HG03342 (cell line): ENCODE measurements around the gene GALNT10.

ENCODE experiments used
- ATAC-seq: cut with Tn5 transposase; IDR thresholded peaks from one replicate; pipeline ENCODE4 v1.9.1; 2021; ENCODE audit warnings: mild to moderate bottlenecking, moderate library complexity; ENCODE audit not compliant: unreplicated experiment

The GALNT10 gene

DNA sequence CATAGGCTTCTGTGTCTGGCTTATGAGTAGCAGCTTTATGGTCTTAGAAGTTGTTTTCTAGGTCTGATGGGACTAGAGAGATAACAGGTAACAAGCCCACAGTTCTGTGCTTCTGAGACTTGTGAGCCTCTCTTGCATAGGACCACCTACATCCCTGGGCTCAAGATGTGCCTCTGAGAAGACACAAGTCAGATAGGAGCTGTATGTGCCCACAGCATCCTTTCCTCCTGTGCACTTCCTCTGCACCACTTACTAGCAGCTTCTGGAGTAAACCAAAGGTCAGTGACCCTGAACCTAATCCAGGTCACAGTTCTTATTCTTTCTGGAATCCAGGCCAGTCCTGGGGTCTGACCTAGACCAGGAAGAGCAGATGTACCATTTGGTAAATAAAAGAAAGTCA, 40.0 kb downstream of the GALNT10 start:
- no peak for ATAC-seq

DNA sequence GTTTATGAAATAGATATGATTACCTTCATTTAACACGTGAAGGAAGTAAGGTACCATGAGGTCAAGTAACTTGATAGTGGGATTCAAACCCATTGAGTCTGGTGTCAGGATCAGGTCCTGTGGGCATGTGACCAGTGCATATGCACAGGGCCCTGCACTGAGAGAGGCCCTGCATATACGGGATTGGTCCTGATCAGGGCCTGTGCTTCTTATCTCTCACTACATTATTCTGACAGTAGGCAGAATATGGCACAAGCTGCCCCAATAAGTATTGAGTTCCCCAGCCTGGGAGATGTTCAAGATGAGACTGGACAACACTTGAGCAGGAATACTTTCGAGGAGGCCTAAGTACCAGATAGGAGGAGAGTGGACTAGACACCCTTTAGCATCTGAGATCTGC, 44.0 kb downstream of the GALNT10 start:
- no peak for ATAC-seq

DNA sequence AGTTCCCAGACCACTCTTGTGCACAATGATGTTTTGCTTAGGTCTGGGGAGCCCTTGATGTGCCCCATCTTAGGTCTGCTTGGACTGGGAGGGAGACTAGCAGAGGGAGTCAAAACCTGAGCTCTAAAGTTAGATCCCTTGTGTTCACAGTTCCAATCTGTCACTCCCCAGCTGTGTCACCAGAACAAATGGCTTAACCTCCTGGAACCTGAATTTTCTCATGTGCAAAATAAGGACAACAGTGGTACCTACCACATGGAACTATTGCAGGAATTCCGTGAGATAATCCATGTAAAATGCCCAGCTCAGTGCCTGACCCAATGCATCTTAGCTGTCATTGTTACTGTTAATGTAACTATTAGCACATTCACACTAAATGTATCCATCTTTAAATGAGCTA, 45.5 kb downstream of the GALNT10 start:
- ATAC-seq: no peak

DNA sequence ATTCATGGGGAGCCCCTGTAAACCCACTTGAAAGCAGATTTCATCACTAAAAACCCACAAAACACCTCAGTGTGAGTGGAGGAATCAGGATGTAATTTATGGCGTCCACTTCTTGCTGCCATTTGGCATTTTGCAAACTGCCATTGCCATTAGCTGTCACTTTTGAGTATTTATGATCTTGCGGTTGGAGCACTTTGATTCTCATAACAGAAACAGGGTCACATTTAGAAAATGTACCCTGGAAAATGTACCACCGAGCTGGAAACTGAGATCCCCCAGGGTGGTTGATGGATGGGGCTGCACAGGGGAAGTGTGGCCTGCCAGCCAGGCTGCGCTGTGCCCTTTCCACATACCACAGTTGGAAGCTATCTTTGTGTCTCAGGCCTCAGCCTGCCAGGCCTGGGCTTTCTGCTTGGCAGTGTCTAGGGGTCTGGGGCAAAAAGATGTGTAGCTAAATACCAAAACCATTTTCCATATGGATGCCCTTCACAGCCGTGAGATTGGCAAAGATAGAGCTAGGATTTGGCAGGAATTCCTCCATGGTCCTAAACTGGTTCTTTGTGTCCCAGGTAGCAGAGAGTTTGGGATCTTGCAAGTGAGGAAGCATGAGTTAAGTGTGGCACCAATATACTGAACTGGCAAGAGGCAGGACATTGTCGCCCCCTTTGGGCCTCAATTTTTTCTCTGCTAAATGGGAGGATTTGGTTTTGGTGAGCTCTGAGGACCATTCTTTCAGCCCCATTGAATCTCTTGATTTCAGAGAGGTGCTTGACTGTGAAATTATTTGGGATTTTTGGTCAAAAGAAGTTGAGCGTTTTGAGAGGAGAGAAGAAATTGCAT, 46.2 kb downstream of the GALNT10 start:
- ATAC-seq: no peak

DNA sequence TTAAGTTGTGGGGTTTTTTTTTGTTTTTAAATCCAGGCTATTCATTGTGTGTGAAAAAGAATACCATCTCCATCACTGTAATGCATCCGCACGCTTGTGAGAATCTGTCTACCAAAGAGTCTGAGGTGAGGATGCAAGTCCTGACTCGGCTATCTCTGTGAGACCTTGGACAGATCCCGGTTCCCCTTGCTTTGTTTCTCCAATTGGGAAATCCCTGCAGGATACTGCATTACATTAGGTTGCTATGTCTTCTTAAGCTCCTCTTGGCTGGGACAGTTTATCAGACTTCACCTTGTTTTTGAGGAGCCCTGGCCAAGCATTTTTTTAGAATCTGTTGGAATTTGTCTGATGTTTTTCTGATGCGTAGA, 46.8 kb downstream of the GALNT10 start:
- ATAC-seq: no peak

- ATAC-seq: no peak
Observed at GRCh38 chr5:154237946-154238345, 47.4 kb downstream of the GALNT10 start.

DNA sequence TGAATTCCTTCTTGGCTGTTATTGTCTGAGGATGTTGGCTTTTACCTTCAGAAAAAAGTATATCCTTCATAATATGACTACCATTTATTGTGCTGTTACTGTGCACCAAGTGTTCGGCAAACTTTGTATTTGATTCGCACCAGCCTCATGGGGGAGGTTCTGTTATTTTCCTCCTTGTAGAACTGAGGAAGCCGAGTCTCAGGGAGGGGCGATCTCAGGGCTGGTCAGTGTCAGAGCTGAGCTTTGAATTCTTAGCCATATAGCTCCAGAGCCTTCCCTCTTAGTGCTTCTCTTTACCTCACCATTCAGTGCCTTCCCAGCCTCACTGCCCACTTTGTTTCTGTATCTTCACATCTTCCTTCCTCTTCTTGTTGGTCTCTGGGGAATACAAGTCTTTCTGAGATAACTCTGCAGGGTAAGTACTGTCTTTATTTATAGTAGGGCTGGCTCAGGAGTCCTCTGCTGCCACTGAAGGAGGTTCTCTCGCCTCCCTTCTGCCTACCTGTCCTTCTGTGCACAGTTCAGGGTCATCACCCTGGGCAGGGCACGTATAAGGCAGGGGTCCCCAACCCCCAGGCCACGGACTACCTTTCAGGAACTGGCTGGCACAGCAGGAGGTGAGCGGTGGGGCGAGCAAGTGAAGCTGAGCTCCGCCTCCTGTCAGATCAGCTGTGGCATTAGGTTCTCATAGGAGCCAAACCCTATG, 48.4 kb downstream of the GALNT10 start:
- peak; percentile 72 for ATAC-seq

GRCh38 chr5:154240595-154240994, 50.1 kb downstream of the GALNT10 start:
- no peak for ATAC-seq

GRCh38 chr5:154241021-154241420, 50.5 kb downstream of the GALNT10 start:
- no peak for ATAC-seq

GRCh38 chr5:154242442-154242841, 51.9 kb downstream of the GALNT10 start:
- ATAC-seq: no peak

- ATAC-seq: peak; percentile 56
Observed at GRCh38 chr5:154242964-154243376, 52.4 kb downstream of the GALNT10 start.

- no peak for ATAC-seq
Observed at GRCh38 chr5:154243736-154244135, 53.2 kb downstream of the GALNT10 start.

GRCh38 chr5:154244476-154244875, 53.9 kb downstream of the GALNT10 start:
- no peak for ATAC-seq

GRCh38 chr5:154248691-154249090, 58.2 kb downstream of the GALNT10 start:
- ATAC-seq: no peak

DNA sequence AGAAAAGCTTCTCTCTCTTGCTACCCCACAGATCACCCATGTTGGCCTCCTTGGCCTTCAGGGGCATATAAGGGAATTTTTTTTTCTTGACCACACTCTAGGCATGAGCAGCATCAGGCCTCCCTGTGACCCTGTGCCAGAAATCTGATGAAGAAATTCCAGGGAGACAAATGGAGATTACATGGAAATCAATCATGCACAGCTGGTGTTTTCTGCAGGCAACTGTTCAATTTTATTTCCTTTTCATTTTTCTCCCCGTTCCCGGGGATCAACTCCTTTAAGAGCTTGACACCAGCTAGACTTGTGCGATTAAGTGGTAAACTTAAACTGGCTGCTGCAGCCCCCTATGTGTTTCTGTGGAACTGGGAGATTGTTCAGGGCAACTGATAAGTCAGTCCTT, 59.3 kb downstream of the GALNT10 start:
- ATAC-seq: no peak

DNA sequence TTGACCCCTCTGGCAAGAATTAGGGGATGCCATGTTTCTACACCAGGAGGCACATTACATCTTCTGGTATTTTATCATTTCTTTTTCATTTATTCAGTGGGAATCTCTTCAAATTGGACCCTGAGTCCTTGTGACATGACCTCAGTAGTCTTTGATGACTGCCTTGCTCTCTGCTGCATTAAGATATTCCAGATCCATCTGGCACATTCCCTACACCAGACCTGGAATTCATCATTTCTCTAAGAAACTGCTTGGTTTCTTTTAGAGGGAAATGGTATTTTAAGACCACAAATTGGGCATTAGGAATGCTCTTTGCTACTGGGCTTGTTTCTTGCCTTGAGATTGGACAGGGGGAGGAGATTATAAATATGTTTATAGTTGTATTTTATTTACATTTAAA, 61.0 kb downstream of the GALNT10 start:
- ATAC-seq: no peak

GRCh38 chr5:154253807-154254206, 63.3 kb downstream of the GALNT10 start:
- ATAC-seq: no peak

GRCh38 chr5:154254896-154255295, 64.4 kb downstream of the GALNT10 start:
- no peak for ATAC-seq

GRCh38 chr5:154257046-154257445, 66.5 kb downstream of the GALNT10 start:
- ATAC-seq: no peak

DNA sequence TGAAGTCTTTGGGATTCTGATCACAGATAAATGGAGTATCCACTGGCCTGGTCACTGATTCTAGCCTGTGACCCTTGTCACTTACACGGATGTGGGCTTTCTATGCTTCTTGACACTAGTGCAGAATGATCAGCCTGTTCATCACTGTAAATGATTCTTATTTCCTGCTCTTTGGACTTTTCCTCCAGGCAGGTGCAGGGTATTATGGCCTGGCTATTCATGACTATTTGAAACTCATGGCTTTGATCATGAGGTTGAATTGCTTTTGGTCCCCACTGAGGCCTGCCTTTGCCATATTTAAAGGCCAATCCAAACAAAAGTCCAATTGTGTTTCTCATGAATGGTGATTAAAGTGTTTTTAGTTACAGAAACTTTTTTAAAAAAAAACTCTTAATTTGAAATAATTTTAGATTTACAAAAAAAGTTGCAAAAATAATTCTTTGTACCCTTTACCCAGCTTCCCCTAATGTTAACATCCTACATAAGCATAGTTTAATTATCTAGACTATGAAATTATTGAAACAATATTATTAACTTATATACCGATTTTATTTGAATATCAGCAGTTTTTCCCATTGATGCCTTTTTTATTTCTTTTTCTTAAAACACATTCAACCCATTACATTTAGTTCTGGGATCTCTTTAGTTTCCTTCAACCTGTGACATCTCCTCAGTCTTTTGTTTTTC, 68.1 kb downstream of the GALNT10 start:
- no peak for ATAC-seq

GRCh38 chr5:154260224-154260927, 69.8 kb downstream of the GALNT10 start:
- ATAC-seq: no peak
